Measurements from ENCODE around the gene KCNT1. TPM values are rescaled to one million over a fixed set of nuclear protein-coding genes. Genes with fewer than 3 reads are reported as not detected.

The KCNT1 gene
- total and polyA plus RNA-seq, 11 donors, result 0.21 to 7.4 (median 1.9) TPM

DNA sequence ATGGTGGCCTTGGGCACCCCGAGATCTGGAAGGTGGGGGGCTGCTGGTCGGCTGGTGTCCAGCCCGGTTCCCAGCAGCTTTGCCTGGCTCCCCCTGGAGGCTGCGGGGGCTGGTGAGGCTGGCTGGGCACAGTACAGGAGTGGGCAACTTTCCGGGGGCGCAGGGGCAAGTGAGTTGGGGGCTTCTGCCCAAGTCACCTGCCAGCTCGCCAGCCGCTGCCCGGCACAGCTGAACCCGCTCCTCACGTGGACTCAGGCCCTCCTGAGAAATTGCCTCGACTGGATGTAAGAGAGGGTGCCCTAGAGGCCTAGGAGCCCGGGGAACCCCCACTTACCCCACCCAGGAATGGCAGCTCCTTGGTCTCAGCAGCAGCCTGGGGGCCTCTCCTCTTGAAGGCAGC is 15.4 kb downstream of the KCNT1 start:
- 78 to 88% (median 83%) methylated on average over 6 to 13 of the region's 13 CpGs for WGBS, 4 donors
- no peak for ATAC-seq

GRCh38 chr9:135718616-135719015 is 16.6 kb downstream of the KCNT1 start:
- 55 to 80% (median 62%) methylated on average over 1 to 15 of the region's 15 CpGs for WGBS, 4 donors
- H3K27me3 ChIP-seq, result peaks cover 16 to 74% (median 29%) of the 10 kb centered on the region in 9 donors

More for the DNA sequence above, 15.4 kb downstream of the KCNT1 start:
- Histone ChIP-seq H3K27me3 (peaks cover 16 to 79% (median 35%) of the 10 kb centered on the region in 9 donors), H3K4me1 (peaks cover 0 to 6% (median 0%) of the 10 kb centered on the region in 12 donors), H3K9me3 (no peaks in the 10 kb centered on the region), H3K27ac (no peak overlapping the region), H3K4me3 (no peak overlapping the region), H3K36me3 (no peaks in the 10 kb centered on the region)
- intact Hi-C loops (cut with DNase I), result no loop called here
- DNase-seq, result no peak
- no peak for TF ChIP-seq POLR2A (IDR thresholded peaks at IDR 0.05)
- TF ChIP-seq CTCF (IDR thresholded peaks at IDR 0.05), result no peak

GRCh38 chr9:135719472-135719871 is 17.5 kb downstream of the KCNT1 start:
- ATAC-seq (no peak), DNase-seq (no peak)
- H3K4me1 ChIP-seq, result peaks cover 0 to 6% (median 0%) of the 10 kb centered on the region in 12 donors
- intact Hi-C loops (cut with DNase I), result no loop called here
- no peak overlapping the region for H3K27ac ChIP-seq
- no peaks in the 10 kb centered on the region for H3K9me3 ChIP-seq
- WGBS, 4 donors, result 62 to 80% (median 75%) methylated on average over 1 to 9 of the region's 9 CpGs
- no peak overlapping the region for H3K4me3 ChIP-seq
- H3K36me3 ChIP-seq, result no peaks in the 10 kb centered on the region
- TF ChIP-seq CTCF (IDR thresholded peaks at IDR 0.05) (no peak), POLR2A (IDR thresholded peaks at IDR 0.05) (no peak)
- peaks cover 16 to 68% (median 26%) of the 10 kb centered on the region in 9 donors for H3K27me3 ChIP-seq

More at GRCh38 chr9:135718616-135719015, 16.6 kb downstream of the KCNT1 start:
- Histone ChIP-seq H3K9me3 (no peaks in the 10 kb centered on the region), H3K4me3 (no peak overlapping the region), H3K4me1 (peaks cover 0 to 6% (median 0%) of the 10 kb centered on the region in 12 donors), H3K36me3 (no peaks in the 10 kb centered on the region), H3K27ac (no peak overlapping the region)
- DNase-seq (no peak), ATAC-seq (no peak)
- no peak for TF ChIP-seq POLR2A (IDR thresholded peaks at IDR 0.05)
- TF ChIP-seq CTCF (IDR thresholded peaks at IDR 0.05), result no peak
- intact Hi-C loops (cut with DNase I), result no loop called here

GRCh38 chr9:135722365-135722764 is 20.4 kb downstream of the KCNT1 start:
- H3K4me1 ChIP-seq, result no peaks in the 10 kb centered on the region
- no peak overlapping the region for H3K27ac ChIP-seq
- H3K4me3 ChIP-seq, result no peak overlapping the region
- H3K27me3 ChIP-seq, result peaks cover 0 to 55% (median 10%) of the 10 kb centered on the region in 9 donors
- TF ChIP-seq CTCF (IDR thresholded peaks at IDR 0.05) (no peak), POLR2A (IDR thresholded peaks at IDR 0.05) (no peak)
- no peaks in the 10 kb centered on the region for H3K9me3 ChIP-seq
- DNase-seq, result no peak
- H3K36me3 ChIP-seq, result no peaks in the 10 kb centered on the region
- intact Hi-C loops (cut with DNase I), result no loop called here
- 76 to 84% (median 79%) methylated on average over 16 to 18 of the region's 18 CpGs for WGBS, 4 donors
- ATAC-seq, result no peak
